CD4-positive, alpha-beta T cell treated with Interleukin-2 at 100 ng/mL for 4 hours (primary cell): ENCODE measurements around the gene GALNT15.

ENCODE experiments used
- DNase-seq: peaks from one replicate; pipeline ENCODE4 v3.0.0-alpha.2; 2020; ENCODE audit warnings: low spot score

GALNT15 gene

DNA sequence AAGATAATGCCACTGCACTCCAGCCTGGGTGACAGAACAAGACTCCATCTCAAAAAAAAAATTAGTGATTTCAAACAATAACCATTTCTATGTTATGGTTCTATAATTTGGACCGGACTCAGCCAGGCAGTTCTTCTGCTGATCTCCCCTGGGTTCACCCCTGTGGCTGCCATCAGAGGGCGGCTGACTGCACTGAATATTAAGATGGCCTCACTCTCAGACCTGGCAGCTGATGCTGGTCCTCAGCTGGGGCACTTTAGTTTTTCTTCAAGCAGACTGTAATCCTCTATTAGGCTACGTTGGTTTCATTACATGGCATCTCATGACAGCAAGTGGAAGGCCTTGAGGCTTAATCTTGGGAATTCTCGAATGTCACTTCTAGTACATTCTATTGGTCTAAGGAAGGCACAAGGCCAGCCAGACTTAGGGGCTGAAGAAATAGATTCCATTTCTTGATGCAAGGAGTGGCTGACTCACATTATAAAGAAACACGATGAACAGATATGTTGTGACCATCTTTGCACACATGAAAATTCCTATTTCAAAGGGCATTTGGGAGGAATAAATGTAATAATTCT lies 12.8 kb downstream of the GALNT15 start:
- no peak for DNase-seq

DNA sequence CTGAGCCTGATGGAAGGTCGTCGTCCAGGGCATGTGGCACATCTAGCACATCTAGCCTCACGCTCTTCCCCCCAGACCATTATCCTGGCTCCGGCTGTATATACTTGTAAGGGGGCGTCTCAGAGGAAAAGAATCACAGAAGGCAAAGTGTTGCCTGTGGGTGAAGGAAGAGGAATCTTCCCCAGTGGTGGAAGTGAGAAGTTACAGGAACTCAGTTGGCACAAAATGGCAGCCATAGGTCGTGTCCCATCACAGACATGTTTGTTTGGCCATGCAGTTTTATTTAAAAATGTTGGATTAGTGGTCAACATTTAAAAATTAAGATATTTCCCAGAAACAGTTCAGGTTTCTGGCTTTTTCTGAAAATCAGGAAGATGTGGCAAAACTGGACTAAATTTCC lies 13.6 kb downstream of the GALNT15 start:
- DNase-seq = no peak

DNA sequence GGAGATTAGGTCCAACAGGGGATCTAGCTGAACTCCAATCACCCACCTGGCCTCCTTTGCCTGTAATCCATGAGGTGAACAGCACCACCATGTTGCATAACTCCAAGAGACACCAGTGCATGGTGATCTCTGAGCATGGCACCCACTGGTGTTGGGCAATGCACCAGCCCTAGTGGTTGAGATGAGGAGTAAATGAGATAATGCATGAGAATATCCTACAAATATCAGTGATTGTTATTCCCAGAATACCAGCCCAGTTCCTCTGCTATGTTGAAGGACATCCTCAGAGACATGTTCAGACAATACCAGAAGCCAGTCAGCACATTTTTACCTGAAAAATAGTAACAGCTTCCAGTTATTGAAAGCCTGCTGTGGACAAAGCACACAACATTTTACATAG lies 14.7 kb downstream of the GALNT15 start:
- no peak for DNase-seq

DNA sequence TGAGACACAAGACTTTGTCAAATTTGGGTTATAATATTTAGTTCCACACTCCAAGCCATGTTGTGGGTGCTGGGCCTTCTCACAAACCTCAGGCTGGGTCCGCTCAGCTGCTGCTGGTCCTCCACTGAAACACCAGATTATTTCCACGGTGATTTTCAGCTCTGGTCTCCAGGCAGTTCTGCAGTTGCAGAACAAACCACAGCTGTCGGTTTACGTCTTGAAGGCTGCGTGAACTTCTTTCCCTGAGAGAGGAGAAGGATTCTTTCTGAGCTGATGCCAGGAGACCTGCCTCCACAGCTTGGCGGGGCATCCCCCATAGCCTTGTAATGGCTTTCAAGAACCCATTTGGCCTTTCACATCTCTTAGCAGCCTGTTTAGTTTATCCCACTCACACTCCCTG lies 16.2 kb downstream of the GALNT15 start:
- no peak for DNase-seq

DNA sequence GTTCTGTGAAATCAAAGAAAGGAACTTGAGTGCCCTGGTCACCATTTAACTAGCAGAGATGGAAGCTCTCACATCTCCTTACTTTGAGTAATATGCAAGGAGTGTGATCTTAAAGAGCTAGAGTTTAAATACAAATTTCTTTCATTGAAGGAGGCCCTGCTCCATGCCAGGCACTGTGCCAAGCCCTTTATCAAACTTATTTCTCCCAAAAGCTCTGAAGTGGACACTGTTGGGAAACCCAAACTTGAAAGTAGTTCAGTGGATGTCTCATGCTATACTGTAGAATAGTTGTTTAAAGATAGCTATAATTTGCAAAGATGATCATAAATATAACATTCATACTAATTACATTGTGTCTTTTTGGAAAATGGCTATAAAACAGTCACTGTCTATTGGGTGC lies 17.1 kb downstream of the GALNT15 start:
- no peak for DNase-seq

DNA sequence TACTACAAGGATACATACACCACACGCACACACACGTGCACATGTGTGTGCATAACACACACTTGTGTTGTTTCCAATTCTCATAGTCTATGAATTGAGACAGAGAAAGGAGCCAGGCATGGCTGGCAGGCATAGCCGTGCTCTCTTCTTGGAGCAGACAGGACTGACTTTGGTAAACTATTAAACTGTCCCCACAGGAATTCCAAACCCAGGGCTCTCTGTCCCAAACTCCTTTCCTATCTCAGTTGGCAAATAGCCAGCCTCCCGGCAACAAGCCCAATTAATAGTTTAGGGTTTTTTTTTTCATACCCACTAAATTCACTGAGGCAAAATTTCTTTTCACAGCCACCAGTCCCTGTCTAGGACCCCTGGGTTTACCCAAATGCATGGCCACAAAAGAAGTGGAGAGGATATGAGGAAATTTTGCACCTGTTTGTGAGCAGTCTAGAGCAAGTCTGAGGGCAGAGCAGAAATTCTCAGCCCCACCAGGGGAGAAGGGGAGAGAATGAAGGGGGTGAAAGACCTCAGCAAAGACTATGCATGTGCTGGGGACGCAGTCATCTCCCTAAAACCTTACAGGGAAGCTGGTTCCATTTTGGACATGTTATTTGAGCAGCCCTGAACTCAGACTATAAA lies 17.8 kb downstream of the GALNT15 start:
- DNase-seq = no peak

DNA sequence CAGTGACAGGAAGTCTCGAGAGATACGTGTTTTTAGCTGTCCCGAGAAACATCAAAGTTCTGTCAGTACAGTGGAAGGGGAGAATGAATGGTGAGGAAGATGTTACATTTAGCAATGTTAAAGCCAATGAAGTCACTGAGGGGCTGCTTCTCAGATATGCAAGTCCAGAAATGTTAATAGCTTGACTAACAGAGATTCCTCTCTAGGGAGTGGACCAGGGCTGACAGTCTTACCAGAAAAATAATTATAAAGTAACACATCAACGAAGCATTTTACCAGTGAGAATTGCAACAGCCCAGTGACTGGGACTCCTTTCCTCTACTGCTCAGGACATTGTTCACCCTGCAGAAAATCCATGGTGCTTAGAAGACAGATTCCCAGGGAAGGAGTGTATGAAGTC lies 23.9 kb downstream of the GALNT15 start:
- DNase-seq = no peak

DNA sequence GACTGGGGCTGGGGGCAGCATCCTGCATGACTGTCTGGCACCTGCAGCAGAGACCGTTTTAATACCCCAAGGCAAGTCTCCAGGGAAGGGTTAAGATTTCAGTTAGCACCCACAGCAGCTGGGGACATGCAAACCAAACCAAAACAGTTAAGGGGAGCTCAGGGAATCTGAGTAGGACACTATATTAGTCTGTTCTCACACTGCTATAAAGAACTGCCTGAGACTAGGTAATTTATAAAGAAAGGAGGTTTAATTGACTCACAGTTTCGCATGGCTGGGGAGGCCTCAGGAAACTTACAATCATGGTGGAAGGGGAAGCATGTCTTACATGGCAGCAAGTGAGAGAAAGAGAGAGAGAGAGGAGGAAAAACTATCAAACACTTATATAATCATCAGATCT lies 25.3 kb downstream of the GALNT15 start:
- no peak for DNase-seq

DNA sequence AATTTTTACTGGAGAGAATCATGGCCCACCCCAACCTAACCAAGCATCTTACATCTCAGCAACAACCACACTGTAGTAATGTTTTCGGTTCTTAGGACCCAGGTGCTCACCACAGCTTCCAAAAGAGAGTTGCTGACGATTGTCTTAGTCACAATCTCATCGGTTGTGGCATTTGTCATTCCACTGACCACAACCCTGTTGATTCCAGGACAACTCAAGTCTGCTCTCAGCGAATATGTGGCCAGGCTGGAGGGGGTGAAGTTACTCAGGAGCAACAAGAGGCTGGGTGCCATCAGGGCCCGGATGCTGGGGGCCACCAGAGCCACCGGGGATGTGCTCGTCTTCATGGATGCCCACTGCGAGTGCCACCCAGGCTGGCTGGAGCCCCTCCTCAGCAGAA lies 25.9 kb downstream of the GALNT15 start:
- no peak for DNase-seq

DNA sequence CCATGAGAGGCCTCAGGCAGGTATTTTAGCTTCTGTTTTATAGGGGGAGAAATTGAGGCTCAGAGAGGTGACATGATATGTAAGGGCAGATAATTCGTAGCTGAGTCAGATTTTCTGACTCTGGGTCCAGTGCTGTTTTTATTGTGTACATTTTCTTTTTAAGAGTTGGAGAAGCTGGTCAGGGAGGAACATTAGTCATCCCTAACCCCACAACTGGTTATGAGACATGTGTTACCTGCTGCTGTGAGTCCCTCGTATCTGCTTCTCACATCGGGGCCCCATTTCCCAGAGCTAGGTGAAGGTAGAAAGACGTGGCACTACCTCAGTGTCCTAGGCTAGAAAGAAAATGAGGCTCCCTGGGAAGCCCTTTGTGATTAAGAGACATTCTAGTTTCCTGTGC lies 28.6 kb downstream of the GALNT15 start:
- no peak for DNase-seq

DNA sequence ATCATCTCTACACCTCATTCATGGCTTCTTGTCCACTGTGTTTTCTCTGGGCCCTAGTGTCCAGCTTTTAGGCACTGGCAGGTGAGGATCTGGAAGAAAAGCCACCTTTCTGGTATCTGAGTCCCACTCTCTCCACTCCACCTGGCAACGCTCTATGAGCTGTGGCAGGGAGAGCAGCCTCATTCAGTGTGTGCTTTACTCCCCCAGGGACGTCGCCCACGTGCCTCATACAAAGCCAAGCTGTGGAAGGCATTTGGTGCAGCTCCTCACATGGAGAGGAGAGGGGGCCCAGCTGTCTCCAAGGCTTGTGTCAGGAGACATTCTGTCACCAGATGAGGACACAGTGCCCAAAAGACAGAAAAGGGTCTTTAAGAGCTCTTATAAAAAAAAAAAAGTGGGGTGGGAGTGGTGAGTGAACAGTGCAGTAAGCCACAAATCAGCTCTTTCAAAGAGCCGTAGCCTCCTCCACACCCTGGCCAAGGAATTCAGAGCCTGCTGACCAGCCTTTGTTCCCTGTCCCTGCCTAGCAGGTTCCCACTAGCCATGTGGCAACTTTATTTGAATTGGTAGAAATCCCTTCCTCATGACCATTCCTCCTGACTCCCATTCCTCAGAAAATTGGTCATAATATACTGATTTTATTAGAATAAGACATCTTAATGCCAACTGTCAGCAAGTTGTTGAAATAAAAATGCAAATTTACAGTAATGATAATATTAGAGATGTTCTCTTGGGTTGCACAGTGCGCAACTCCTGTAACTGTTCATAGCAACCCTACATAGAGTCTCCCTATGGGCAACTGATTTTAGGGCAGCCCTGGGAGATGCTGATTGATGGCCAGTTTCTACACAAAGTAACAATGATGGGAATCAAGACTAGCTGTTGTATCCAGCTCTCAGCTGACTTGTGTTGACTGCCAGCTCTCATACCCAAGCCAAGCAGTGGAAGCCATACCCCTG lies 29.5 kb downstream of the GALNT15 start:
- DNase-seq = no peak

DNA sequence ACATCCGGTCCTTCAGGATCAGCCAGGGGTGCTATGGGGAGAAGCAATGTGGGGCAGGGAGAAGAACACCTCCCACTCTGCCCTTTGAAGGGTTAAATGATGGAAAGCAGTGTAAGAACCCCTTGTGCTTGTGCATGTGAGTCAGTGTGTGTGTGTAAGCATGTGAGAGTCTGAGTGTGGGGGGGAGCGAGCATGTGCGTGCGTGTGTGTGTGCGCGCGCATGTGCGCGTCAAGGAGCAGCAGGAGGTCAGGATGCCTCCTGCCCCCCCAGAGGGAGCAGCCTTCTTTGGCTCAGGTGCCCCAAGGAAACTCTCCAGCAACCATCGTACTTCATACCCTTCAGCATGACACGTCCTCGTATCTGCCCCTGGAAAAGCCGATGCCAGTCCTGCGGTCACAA lies 30.3 kb downstream of the GALNT15 start:
- no peak for DNase-seq

DNA sequence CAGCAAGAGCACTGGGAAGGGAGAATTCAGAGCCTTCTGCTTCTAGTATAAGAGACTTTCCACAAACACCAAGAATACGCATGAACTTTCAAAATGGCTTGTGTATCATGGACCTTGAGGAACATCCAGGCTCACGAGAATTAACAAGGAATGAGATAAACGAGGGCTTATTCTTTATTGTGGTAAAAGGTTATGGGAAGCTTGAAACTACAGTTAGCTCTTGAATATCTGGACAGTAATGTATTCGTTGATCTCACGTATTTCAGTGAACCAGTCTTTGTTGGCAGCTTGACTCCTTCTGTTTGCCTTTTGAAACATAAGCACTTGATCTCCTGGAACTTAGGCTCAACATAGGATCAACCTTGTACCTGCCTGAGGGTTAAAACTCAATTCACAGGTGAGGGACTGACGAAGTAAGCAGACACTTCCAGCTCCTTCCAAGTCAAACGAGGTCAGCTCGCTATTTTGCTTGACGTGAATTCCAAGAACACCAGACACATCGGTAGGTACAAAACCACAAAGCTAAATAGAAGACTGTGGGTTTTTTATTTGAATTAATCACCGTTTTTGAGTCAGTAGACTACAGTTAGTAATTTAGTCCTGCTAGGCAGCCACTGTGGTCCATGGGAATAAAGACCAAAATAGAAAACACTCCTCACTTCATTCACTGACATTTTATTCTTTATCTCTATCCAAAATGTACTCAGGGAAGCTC lies 30.8 kb downstream of the GALNT15 start:
- DNase-seq = no peak

DNA sequence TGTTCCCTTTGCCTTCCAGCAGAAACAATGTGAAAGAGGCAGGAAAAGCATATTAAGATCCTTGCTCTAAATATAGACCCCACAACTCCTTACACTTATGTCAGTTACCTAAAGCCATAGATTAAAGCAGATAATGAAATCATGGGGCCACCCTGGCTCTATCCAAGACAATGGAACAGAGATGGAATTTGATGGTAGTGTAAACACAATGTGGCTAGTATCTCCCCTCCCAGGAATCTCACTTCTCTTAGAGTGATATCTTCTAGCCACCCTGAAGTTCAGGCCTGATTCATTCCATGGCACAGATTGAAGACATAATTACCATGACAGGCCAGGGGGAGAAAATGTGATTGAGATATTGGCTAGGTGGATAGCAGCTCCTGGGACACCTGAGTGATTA lies 32.6 kb downstream of the GALNT15 start:
- DNase-seq = no peak

DNA sequence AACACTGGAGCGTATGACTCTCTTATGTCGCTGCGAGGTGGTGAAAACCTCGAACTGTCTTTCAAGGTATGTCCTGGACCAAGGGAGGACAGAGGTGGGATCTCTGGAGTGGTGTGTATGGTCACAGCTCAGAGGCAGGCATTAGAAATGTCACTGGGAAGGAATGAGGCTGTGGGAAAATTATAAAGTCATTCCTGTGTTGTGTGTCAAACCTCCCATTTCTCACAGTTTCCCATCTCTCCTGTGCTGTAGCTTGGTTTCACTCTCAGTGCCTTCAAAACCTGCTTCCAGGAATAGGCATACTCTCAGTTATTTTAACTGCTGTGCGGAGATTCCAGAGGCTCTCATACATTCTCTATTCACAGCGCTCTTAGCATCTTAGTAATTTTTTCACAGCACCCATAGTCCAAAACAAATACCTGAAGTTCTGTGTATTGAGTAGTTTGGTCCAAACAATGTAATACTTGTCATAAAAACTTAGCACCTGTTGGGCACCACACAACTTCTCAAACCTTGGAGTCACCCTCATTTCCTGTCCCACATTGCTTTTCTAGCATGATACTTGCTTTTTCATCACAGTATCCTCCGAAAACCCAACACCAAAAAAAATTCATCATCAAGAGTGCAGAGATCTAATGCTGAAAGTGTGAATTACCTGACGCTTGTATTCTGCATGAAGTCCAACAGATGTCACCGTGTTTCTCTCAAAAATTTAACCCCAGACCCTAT lies 36.9 kb downstream of the GALNT15 start:
- no peak for DNase-seq

DNA sequence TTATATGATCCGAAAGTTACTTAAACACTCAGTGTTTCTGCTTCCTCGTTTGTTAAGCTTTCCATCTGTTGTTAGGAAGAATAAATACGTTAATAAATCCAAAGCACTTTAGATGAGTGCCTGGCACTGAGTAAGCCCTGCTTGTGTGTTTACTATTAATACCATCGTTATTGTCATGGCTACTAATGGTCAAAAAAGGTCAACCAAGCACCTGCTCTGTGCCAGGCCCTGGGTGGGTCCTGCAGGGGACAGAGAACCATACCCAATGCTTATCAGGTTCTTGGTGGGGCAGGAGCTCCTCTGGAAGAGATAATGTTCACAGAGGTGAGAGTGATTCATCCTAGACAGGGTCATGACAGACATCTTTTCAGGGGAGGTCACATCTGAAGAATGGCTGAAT lies 39.9 kb downstream of the GALNT15 start:
- DNase-seq = no peak

DNA sequence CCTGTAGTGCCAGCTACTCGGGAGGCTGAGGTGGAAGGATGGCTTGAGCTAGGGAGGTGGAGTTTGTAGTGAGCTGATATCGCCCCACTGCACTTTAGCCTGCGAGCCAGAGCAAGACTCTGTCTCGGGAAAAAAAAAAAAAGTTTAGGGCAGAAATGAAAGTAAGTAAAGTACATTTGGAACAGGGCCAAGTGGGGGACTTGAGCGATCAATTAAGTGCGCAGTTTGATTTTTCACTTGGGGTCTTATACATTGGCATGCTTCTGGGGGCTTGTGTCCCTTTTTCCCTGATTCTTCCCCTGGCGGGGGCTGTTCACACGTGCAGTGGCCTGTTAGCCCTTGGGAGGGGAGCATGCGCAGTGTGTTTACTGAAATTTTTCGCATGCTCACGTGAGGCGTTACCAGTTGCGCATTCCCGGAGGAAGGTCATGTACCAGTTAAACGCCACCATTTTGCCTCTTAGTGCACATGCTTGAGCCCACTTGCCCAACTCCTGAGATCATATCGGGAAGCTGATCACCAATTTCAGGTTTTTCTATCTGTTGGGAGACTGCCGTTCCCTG lies 42.0 kb downstream of the GALNT15 start:
- DNase-seq = no peak

DNA sequence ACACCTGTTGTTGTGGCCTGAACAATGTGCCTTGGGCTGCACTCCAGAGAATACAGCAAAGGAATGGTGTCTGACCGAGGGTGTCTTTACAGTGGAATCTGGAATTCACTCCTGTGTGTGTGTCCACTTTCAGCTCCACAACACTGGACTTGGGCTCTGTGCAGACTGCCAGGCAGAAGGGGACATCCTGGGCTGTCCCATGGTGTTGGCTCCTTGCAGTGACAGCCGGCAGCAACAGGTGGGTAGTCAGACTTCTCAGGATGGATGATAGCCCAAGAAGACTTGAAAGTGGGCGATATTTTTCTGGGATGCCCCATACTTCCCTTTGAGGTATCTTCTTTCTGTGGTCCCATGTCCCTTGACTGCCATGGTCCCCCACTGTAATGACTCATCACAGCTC lies 45.3 kb downstream of the GALNT15 start:
- DNase-seq = no peak

DNA sequence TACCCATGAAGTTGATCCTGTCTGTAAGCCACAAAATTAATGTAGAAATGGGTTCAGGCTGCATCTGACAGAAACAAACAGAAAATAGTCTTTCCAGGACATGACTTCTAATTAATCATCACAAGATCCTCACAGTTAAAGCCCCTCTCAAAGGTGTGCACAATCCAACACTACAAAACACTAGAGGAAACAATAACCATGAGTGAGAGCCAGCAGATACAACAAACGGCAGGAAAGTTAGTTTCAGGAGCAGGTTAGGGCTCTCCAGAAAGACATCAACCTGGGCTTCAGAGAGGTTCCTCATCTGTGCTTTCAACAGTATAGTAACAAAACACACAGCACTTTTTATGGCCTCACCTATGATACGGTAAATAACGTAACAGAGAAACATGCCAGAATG lies 47.5 kb downstream of the GALNT15 start:
- DNase-seq = no peak

DNA sequence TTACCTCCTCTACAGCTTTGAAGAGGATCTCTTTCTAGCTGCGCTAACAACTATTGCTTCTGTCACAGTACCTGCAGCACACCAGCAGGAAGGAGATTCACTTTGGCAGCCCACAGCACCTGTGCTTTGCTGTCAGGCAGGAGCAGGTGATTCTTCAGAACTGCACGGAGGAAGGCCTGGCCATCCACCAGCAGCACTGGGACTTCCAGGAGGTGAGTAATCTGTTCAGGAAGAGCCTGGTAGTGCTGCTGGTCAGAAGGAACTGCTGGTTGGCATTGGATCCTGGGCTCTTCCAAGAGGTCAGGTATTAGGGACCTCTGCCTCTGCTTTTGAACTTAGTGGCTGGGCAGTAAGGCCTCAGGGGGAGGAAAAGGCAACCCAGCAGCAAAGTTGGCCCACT lies 48.1 kb downstream of the GALNT15 start:
- DNase-seq = no peak

DNA sequence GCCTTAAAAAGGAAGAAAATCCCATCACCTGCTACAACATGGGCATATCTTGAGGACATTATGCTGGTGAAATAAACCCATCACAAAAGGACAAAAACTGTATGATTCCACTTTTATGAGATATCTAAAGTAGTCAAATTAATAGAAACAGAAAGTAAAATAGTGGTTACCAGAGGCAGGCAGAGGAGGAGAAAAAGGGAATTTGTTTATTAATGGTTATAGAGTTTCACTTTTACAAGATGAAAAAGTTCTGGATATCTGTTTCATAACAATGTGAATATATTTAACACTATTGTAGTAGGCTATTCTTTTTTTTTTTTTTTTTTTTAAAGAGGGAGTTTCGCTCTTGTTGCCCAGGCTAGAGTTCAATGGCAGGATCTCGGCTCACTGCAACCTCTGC lies 49.8 kb downstream of the GALNT15 start:
- DNase-seq = no peak

DNA sequence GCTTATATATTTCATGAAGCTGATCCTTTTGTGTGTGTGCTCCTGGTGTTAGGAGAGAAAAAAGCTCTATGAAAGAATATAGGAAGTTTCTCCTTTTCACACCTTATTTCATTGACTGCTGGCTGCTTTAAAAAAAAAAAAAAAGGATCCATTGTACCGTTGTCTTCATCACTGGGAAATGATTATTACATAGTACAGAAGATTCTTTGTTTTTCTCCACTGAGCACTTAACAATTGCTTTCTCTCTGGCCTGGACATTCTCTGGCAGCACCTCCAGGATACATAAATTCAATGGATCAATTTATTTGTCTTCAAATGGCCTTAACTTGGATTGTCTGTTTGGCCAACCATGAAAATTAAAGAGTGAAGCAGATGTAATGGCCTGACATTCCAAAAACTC lies 53.1 kb downstream of the GALNT15 start:
- no peak for DNase-seq
